HG03558 (cell line): Measurements from ENCODE around the gene C1orf159.
"Not testable (repeated sequence)": the region's sequence is repeated elsewhere in the genome, so short reads cannot be mapped to it uniquely, and the experiment has no call there.

Source experiments
- ATAC-seq: cut with Tn5 transposase; IDR thresholded peaks from one replicate; pipeline ENCODE4 v1.9.1; 2021; ENCODE audit warnings: moderate number of reproducible peaks; ENCODE audit not compliant: unreplicated experiment; ENCODE audit errors: extremely low read depth

Gene C1orf159

GRCh38 chr1:1115786-1116700 lies at the start of gene C1orf159:
Gene C1orf159, minus strand, starts transcription at chr1:1116089. Its CDS starts 24,546 bp downstream, at chr1:1091543.
- ATAC-seq: peak; percentile 77

GRCh38 chr1:1165485-1165884 lies 49.6 kb upstream of the C1orf159 start:
- ATAC-seq: no peak

GRCh38 chr1:1164701-1165451 lies 49.0 kb upstream of the C1orf159 start:
- no peak for ATAC-seq

GRCh38 chr1:1164361-1164700 lies 48.4 kb upstream of the C1orf159 start:
- ATAC-seq: no peak

GRCh38 chr1:1163538-1164070 lies 47.7 kb upstream of the C1orf159 start:
- ATAC-seq: no peak

- ATAC-seq: no peak
These were observed 47.0 kb upstream of the C1orf159 start for GRCh38 chr1:1162597-1163537.

GRCh38 chr1:1161683-1162079 lies 45.8 kb upstream of the C1orf159 start:
- no peak for ATAC-seq

- no peak for ATAC-seq
These were observed 45.3 kb upstream of the C1orf159 start for GRCh38 chr1:1161078-1161682.

GRCh38 chr1:1160281-1160930 lies 44.5 kb upstream of the C1orf159 start:
- no peak for ATAC-seq

- no peak for ATAC-seq
These were observed 42.2 kb upstream of the C1orf159 start for GRCh38 chr1:1157914-1158710.

GRCh38 chr1:1157426-1157913 lies 41.6 kb upstream of the C1orf159 start:
- no peak for ATAC-seq

GRCh38 chr1:1157033-1157365 lies 41.1 kb upstream of the C1orf159 start:
- no peak for ATAC-seq

- no peak for ATAC-seq
These were observed 40.5 kb upstream of the C1orf159 start for GRCh38 chr1:1156140-1157032.

- ATAC-seq: no peak
These were observed 39.4 kb upstream of the C1orf159 start for GRCh38 chr1:1155258-1155657.

GRCh38 chr1:1153874-1154273 lies 38.0 kb upstream of the C1orf159 start:
- no peak for ATAC-seq

- ATAC-seq: not testable (repeated sequence)
These were observed 37.3 kb upstream of the C1orf159 start for GRCh38 chr1:1153215-1153614.

GRCh38 chr1:1152431-1152830 lies 36.5 kb upstream of the C1orf159 start:
- not testable (repeated sequence) for ATAC-seq
